Measurements from ENCODE around the gene AGPS. TPM values are rescaled to one million over a fixed set of nuclear protein-coding genes. Genes with fewer than 3 reads are reported as not detected.

AGPS gene
- polyA plus RNA-seq, 3 donors: 7.1 to 26.9 (median 16.7) TPM

DNA sequence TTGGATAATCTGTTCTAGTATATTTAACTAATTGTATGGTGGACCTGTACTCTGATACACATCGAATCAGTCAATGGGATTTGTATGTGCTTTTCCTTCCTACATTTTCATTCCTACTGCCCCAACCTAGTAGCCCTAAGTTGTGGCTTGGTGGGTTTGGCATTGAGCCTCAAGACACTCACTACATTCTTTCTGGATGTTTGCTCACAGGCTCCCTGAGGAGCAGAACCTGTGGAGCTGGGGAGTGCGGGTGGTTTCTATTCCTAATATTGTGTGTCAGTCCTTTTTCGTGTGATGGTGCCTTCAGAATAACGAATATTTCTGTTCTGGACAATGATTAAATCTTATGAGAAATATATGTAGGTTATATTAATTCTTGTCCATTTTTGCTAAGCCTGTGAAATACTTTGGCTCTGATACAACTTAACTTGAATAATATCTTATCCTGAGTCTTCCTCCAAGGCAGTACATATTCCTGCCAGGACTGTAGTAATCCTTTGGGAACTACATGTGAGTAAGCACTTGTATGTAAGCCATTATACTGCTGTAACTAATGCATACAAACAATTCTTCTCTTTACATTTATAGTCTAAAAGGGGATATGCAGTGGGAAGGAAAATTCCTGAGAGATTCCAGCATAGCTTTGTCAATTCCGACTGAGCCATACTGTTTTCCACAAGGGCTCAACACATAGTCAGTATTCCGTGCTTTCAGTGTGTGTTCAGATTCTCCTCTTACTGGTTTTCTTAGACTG, 150.6 kb downstream of the AGPS start:
- TF ChIP-seq, protein P1, sequence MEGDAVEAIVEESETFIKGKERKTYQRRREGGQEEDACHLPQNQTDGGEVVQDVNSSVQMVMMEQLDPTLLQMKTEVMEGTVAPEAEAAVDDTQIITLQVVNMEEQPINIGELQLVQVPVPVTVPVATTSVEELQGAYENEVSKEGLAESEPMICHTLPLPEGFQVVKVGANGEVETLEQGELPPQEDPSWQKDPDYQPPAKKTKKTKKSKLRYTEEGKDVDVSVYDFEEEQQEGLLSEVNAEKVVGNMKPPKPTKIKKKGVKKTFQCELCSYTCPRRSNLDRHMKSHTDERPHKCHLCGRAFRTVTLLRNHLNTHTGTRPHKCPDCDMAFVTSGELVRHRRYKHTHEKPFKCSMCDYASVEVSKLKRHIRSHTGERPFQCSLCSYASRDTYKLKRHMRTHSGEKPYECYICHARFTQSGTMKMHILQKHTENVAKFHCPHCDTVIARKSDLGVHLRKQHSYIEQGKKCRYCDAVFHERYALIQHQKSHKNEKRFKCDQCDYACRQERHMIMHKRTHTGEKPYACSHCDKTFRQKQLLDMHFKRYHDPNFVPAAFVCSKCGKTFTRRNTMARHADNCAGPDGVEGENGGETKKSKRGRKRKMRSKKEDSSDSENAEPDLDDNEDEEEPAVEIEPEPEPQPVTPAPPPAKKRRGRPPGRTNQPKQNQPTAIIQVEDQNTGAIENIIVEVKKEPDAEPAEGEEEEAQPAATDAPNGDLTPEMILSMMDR (IDR thresholded peaks at IDR 0.05): no peak
- Histone ChIP-seq H2AFZ (ENCODE audit: insufficient read depth, low read depth, low read length, poor library complexity, severe bottlenecking) (no peak overlapping the region), H3K9me3 (replicated peaks in 1 of 2; ENCODE audit: control insufficient read depth in 1 of 2, insufficient read depth in 1 of 2, low read length in 2 of 2) (peaks cover 0 to 6% of the 10 kb centered on the region in 2 donors), H3K27ac (ENCODE audit: low read depth in 1 of 2, low read length in 2 of 2) (no peak overlapping the region), H3K36me3 (replicated peaks in 1 of 2; ENCODE audit: control insufficient read depth in 1 of 2, insufficient read depth in 2 of 2, low read length in 2 of 2) (peaks cover 10 to 24% of the 10 kb centered on the region in 2 donors), H3K4me1 (ENCODE audit: control insufficient read depth in 1 of 2, insufficient read depth in 2 of 2, low read length in 2 of 2) (no peaks in the 10 kb centered on the region), H3K4me2 (replicated peaks; ENCODE audit: extremely low read depth, low read length, poor library complexity, severe bottlenecking) (no peak overlapping the region), H3K79me2 (ENCODE audit: insufficient read depth, low read length) (no peaks in the 10 kb centered on the region), H4K20me1 (ENCODE audit: insufficient read depth, low read length) (no peaks in the 10 kb centered on the region), H3K4me3 (replicated peaks in 1 of 3; ENCODE audit: low read depth in 2 of 3, low read length in 3 of 3) (no peak overlapping the region), H3K9ac (ENCODE audit: insufficient read depth, low read length, poor library complexity, severe bottlenecking) (no peak overlapping the region), H3K27me3 (ENCODE audit: control insufficient read depth in 2 of 2, insufficient read depth in 2 of 2, low read length in 2 of 2) (no peaks in the 10 kb centered on the region)
- Mint-ChIP-seq H3K27ac (no peak overlapping the region), H3K9me3 (peaks cover 0 to 5% (median 2%) of the 10 kb centered on the region in 7 donors), H3K36me3 (peaks cover 13 to 14% of the 10 kb centered on the region in 2 donors), H3K27me3 (ENCODE audit: low read depth in 3 of 3) (no peaks in the 10 kb centered on the region), H3K4me1 (peaks cover 3% of the 10 kb centered on the region), H3K4me3 (no peak overlapping the region)
- DNase-seq: no peak
- no CpG with 5 or more reads among the region's 6 CpGs for WGBS (ENCODE audit: insufficient coverage)
- intact Hi-C loops (cut with micrococcal nuclease): no loop called here

DNA sequence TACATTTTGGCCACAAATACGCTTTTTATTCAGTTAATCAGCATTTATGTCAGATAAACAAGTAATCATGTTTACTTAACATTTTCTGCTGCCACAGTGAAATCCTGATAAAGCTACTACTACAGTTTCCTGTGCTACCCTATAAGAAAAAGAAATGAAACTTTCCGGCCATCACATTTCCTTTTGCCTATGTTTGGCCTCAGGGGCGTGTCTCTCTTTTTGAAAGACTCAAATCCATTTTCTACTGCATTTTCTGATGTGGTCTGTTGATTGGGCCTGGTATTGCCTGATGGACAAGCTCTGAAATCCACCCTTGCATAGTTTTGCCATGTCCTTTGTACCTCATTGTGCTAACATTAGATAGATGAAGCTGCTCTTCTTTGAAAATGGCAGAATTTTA, 152.6 kb downstream of the AGPS start:
- WGBS (ENCODE audit: insufficient coverage): 100% methylated on average over 1 of the region's 3 CpGs
- Mint-ChIP-seq H3K4me3 (no peak overlapping the region), H3K4me1 (peaks cover 3% of the 10 kb centered on the region), H3K36me3 (peaks cover 7 to 11% of the 10 kb centered on the region in 2 donors), H3K9me3 (peaks cover 0 to 5% (median 2%) of the 10 kb centered on the region in 7 donors), H3K27me3 (ENCODE audit: low read depth in 3 of 3) (no peaks in the 10 kb centered on the region), H3K27ac (no peak overlapping the region)
- no peaks in the 10 kb centered on the region for H3K79me2 ChIP-seq (ENCODE audit: insufficient read depth, low read length)
- no peak overlapping the region for H3K9ac ChIP-seq (ENCODE audit: insufficient read depth, low read length, poor library complexity, severe bottlenecking)
- no peak overlapping the region for H3K4me2 ChIP-seq (replicated peaks; ENCODE audit: extremely low read depth, low read length, poor library complexity, severe bottlenecking)
- intact Hi-C loops (cut with micrococcal nuclease): no loop called here
- TF ChIP-seq, protein P1 (IDR thresholded peaks at IDR 0.05): no peak
- no peak for DNase-seq
- H3K4me3 ChIP-seq (replicated peaks in 1 of 3; ENCODE audit: low read depth in 2 of 3, low read length in 3 of 3): no peak overlapping the region
- peaks cover 5 to 10% of the 10 kb centered on the region in 2 donors for H3K36me3 ChIP-seq (replicated peaks in 1 of 2; ENCODE audit: control insufficient read depth in 1 of 2, insufficient read depth in 2 of 2, low read length in 2 of 2)
- no peak overlapping the region for H2AFZ ChIP-seq (ENCODE audit: insufficient read depth, low read depth, low read length, poor library complexity, severe bottlenecking)
- no peaks in the 10 kb centered on the region for H3K4me1 ChIP-seq (ENCODE audit: control insufficient read depth in 1 of 2, insufficient read depth in 2 of 2, low read length in 2 of 2)
- no peaks in the 10 kb centered on the region for H3K27me3 ChIP-seq (ENCODE audit: control insufficient read depth in 2 of 2, insufficient read depth in 2 of 2, low read length in 2 of 2)
- H3K9me3 ChIP-seq (replicated peaks in 1 of 2; ENCODE audit: control insufficient read depth in 1 of 2, insufficient read depth in 1 of 2, low read length in 2 of 2): peaks cover 0 to 6% of the 10 kb centered on the region in 2 donors
- H3K27ac ChIP-seq (ENCODE audit: low read depth in 1 of 2, low read length in 2 of 2): no peak overlapping the region
- H4K20me1 ChIP-seq (ENCODE audit: insufficient read depth, low read length): no peaks in the 10 kb centered on the region

All from CD14-positive monocyte (primary cell).